LNCAP (cell line): ENCODE data around the gene ASF1A.

Source experiments
- CTCF ChIP-seq: fragments of 450-650 bp; IDR thresholded peaks from 2 replicates; pipeline ENCODE4 v1.5.1; 2017; ENCODE audit warnings: mild to moderate bottlenecking

ASF1A gene

GRCh38 chr6:118902726-118903125, 8.8 kb downstream of the ASF1A start:
- TF ChIP-seq CTCF = no peak

- no peak for TF ChIP-seq CTCF
Observed at GRCh38 chr6:118903138-118903537, 9.2 kb downstream of the ASF1A start.

GRCh38 chr6:118903691-118904090, 9.7 kb downstream of the ASF1A start:
- no peak for TF ChIP-seq CTCF

GRCh38 chr6:118905084-118905483, 11.1 kb downstream of the ASF1A start:
- TF ChIP-seq CTCF = no peak

GRCh38 chr6:118905851-118906250, 11.9 kb downstream of the ASF1A start:
- no peak for TF ChIP-seq CTCF

GRCh38 chr6:118908441-118908840, 14.5 kb downstream of the ASF1A start:
- no peak for TF ChIP-seq CTCF

- TF ChIP-seq CTCF = no peak
Observed at GRCh38 chr6:118912646-118913045, 18.7 kb downstream of the ASF1A start.

GRCh38 chr6:118913161-118913560, 19.2 kb downstream of the ASF1A start:
- no peak for TF ChIP-seq CTCF
